MCF 10A (cell line): ENCODE results near the gene OR5H2. TPM values are rescaled to one million over a fixed set of nuclear protein-coding genes. Genes with fewer than 3 reads are reported as not detected.

Experiments used
- BruUV-seq: library from RNA; stranded (reverse); fragments of 400-500 nt; replicated peaks from 2 replicates; lab custom pipeline; 2021; lab: Mats Ljungman, UMichigan
- CTCF ChIA-PET: fragments of 300-600 bp; sonication (Branson Sonifier 250); formaldehyde crosslinking; extraction: SDS; loops from one replicate; lab custom pipeline; 2021; ENCODE audit warnings: antibody characterized with exemption, inconsistent platforms; lab: Yijun Ruan, JAX
- POLR2A ChIA-PET: fragments of 300-600, 350-650 bp; sonication (Branson Sonifier 250); formaldehyde crosslinking; extraction: SDS; loops from one replicate; lab custom pipeline; 2020; ENCODE audit warnings: antibody characterized with exemption, inconsistent platforms; lab: Yijun Ruan, JAX
- DNase-seq: peaks from one replicate; pipeline ENCODE4 v3.0.0-alpha.2; 2018; ENCODE audit not compliant: unreplicated experiment
- H3K27ac Mint-ChIP-seq: one replicate; pipeline ENCODE4 v1.8.0; 2022; ENCODE audit warnings: mild to moderate bottlenecking, low read depth, mixed read lengths; ENCODE audit not compliant: unreplicated experiment
- H3K27me3 Mint-ChIP-seq: one replicate; pipeline ENCODE4 v1.8.0; 2022; ENCODE audit warnings: mixed read lengths; ENCODE audit not compliant: insufficient read depth, unreplicated experiment
- H3K36me3 Mint-ChIP-seq: one replicate; pipeline ENCODE4 v1.8.0; 2022; ENCODE audit warnings: mild to moderate bottlenecking, moderate library complexity, mixed read lengths; ENCODE audit not compliant: insufficient read depth, unreplicated experiment
- H3K4me1 Mint-ChIP-seq: one replicate; pipeline ENCODE4 v1.8.0; 2022; ENCODE audit warnings: mixed read lengths; ENCODE audit not compliant: insufficient read depth, unreplicated experiment
- H3K4me3 Mint-ChIP-seq: one replicate; pipeline ENCODE4 v1.8.0; 2022; ENCODE audit warnings: mild to moderate bottlenecking, moderate library complexity, mixed read lengths; ENCODE audit not compliant: unreplicated experiment
- H3K9me3 Mint-ChIP-seq: one replicate; pipeline ENCODE4 v1.8.0; 2022; ENCODE audit warnings: mixed read lengths; ENCODE audit not compliant: unreplicated experiment
- CTCF ChIP-seq: fragments of 200-600 bp; IDR thresholded peaks from one replicate; pipeline ENCODE4 v1.8.0; 2022; ENCODE audit warnings: antibody characterized with exemption, mild to moderate bottlenecking; ENCODE audit not compliant: unreplicated experiment
- intact Hi-C: fragments of 100-400 bp; cut with micrococcal nuclease; formaldehyde crosslinking; loops from 2 replicates; pipeline ENCODE4 v1.14.1; 2022
- total RNA-seq: library from RNA; stranded (reverse); gene quantifications from 2 replicates; pipeline ENCODE4 v1.2.3, GENCODE V29; 2022

The OR5H2 gene
- total RNA-seq, 1 experiment from 2014 or later: not detected

GRCh38 chr3:98263944-98264343 is 18.4 kb upstream of the OR5H2 start, which contains the start of gene OR5H6:
Gene OR5H6 (plus strand): TSS chr3:98264244. CDS start chr3:98264333, 89 bp downstream.
- Mint-ChIP-seq H3K4me3 (no peak within 1 kb of the TSS), H3K4me1 (no peaks in the 10 kb centered on the region), H3K9me3 (no peaks in the 10 kb centered on the region), H3K27me3 (peaks cover 55% of the 10 kb centered on the region), H3K27ac (no peak within 1 kb of the TSS), H3K36me3 (no peaks in the 10 kb centered on the region)
- no TSS peak for BruUV-seq
- DNase-seq: no peak
- ChIA-PET CTCF (no interaction called here), POLR2A (no interaction called here)
- TF ChIP-seq CTCF: no peak
- intact Hi-C loops: no loop called here

GRCh38 chr3:98269846-98270245 is 12.5 kb upstream of the OR5H2 start:
- Mint-ChIP-seq H3K4me1 (no peaks in the 10 kb centered on the region), H3K27ac (no peak overlapping the region), H3K36me3 (no peaks in the 10 kb centered on the region), H3K27me3 (peaks cover 64% of the 10 kb centered on the region), H3K4me3 (no peak overlapping the region), H3K9me3 (peaks cover 16% of the 10 kb centered on the region)
- no peak for TF ChIP-seq CTCF
- intact Hi-C loops: no loop called here
- POLR2A ChIA-PET: no interaction called here
- no TSS peak for BruUV-seq
- CTCF ChIA-PET: no interaction called here
- no peak for DNase-seq

GRCh38 chr3:98272126-98272525 is 10.2 kb upstream of the OR5H2 start:
- H3K36me3 Mint-ChIP-seq: no peaks in the 10 kb centered on the region
- CTCF ChIA-PET: interaction anchor here (1.0 to 1.5 kb wide), 2 partner anchors 11 to 15 kb away, joined by 3 to 5 read pairs; no protein-coding TSS in a partner anchor
- no peaks in the 10 kb centered on the region for H3K4me1 Mint-ChIP-seq
- H3K27me3 Mint-ChIP-seq: peaks cover 65% of the 10 kb centered on the region
- no peak for TF ChIP-seq CTCF
- intact Hi-C loops: no loop called here
- BruUV-seq: no TSS peak
- peaks cover 16% of the 10 kb centered on the region for H3K9me3 Mint-ChIP-seq
- H3K4me3 Mint-ChIP-seq: no peak overlapping the region
- no peak overlapping the region for H3K27ac Mint-ChIP-seq
- POLR2A ChIA-PET: interaction anchor here (0.6 kb wide), 1 partner anchor 331 kb away, joined by 4 read pairs; no protein-coding TSS in a partner anchor
- no peak for DNase-seq

- CTCF ChIA-PET: interaction anchor here (0.7 kb wide), 1 partner anchor 39 kb away, joined by 3 read pairs; no protein-coding TSS in a partner anchor
- no TSS peak for BruUV-seq
- H3K36me3 Mint-ChIP-seq: no peaks in the 10 kb centered on the region
- H3K4me1 Mint-ChIP-seq: no peaks in the 10 kb centered on the region
- no peak overlapping the region for H3K27ac Mint-ChIP-seq
- peaks cover 55% of the 10 kb centered on the region for H3K27me3 Mint-ChIP-seq
- DNase-seq: no peak
- TF ChIP-seq CTCF: no peak
- peaks cover 8% of the 10 kb centered on the region for H3K9me3 Mint-ChIP-seq
- no peak overlapping the region for H3K4me3 Mint-ChIP-seq
- intact Hi-C loops: no loop called here
- POLR2A ChIA-PET: no interaction called here
These were observed 7.4 kb upstream of the OR5H2 start for GRCh38 chr3:98274914-98275313.
